ENCODE data around the gene DGKE.

The DGKE gene

DNA sequence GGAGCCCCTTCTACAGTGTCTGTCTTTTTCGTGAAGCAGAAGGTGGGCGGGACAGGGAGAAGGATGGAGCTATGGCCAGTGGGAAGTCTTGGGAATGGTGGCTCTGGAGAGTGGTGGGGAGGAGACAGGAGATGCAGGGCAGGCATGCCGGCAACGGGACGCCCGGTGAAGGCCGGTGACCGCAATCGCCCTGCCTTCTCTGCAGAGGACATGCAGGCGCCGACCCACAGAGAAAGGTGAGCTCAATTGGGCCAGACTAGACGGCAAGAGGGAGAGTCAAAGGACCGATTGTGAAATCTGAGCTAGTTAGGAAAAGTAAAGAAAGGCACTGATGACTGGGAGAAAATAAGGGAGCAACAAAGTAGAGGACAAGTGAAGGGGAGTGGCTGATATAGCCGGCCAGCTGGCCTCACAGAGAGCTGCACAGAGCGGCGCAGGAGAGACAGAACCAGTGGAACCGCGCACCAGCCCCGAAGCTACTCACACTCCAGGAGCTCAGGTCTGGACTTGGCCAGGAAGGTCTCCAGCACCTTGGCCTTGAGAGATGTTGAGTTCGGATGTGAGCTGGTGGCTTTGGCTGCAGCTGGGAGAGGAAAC, 61.0 kb downstream of the DGKE start:
- Histone ChIP-seq H3K4me1 (ENCODE audit: control insufficient read depth, insufficient read depth, low read length) (peaks cover 2% of the 10 kb centered on the region), H3K36me3 (ENCODE audit: insufficient read depth, low read length) (peaks cover 73% of the 10 kb centered on the region), H3K27me3 (ENCODE audit: control insufficient read depth, insufficient read depth, low read length) (no peaks in the 10 kb centered on the region), H3K4me2 (ENCODE audit: low read length) (no peak overlapping the region), H3K4me3 (ENCODE audit: low read length) (no peak overlapping the region), H3K9me3 (replicated peaks; ENCODE audit: low read length) (no peaks in the 10 kb centered on the region), H3K9ac (ENCODE audit: low read depth, low read length) (no peak overlapping the region)

DNA sequence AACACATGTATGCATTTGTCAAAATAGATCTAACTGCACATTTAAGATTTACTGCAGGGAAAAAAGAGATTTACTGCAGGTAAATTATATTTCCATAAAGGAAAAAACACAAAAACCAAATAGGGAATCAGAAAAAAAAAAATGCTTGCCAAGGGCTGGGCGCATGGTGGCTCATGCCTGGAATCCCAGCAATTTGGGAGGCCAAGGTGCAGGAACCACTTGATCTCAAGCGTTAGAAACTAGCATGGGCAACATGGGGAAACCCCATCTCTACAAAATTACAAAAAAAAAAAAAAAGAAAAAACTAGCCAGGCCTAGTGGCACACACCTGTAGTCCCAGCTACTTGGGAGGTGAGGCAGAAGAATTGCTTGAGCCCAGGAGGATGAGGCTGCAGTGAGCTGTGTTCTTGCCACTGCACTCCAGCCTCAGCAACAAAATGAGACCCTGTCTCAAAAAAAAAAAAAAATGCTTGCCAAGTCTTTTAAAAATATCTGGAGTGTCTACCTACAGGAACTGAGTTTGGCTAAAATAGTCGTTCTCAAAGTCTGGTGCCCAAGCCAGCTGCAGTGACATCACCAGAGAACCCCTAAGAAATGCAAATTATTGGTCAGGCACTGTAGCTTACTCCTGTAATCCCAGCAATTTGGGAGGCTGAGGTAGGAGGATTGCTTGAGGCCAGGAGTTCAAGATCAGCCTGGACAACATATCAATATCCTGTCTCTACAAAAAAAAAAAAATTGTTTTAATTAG, 62.4 kb downstream of the DGKE start:
- H3K36me3 ChIP-seq (ENCODE audit: insufficient read depth, low read length): peaks cover 71% of the 10 kb centered on the region
- no peaks in the 10 kb centered on the region for H3K27me3 ChIP-seq (ENCODE audit: control insufficient read depth, insufficient read depth, low read length)
- no peak overlapping the region for H3K4me2 ChIP-seq (ENCODE audit: low read length)
- H3K9ac ChIP-seq (ENCODE audit: low read depth, low read length): no peak overlapping the region
- H3K4me3 ChIP-seq (ENCODE audit: low read length): no peak overlapping the region
- H3K9me3 ChIP-seq (replicated peaks; ENCODE audit: low read length): no peaks in the 10 kb centered on the region
- peaks cover 6% of the 10 kb centered on the region for H3K4me1 ChIP-seq (ENCODE audit: control insufficient read depth, insufficient read depth, low read length)

DNA sequence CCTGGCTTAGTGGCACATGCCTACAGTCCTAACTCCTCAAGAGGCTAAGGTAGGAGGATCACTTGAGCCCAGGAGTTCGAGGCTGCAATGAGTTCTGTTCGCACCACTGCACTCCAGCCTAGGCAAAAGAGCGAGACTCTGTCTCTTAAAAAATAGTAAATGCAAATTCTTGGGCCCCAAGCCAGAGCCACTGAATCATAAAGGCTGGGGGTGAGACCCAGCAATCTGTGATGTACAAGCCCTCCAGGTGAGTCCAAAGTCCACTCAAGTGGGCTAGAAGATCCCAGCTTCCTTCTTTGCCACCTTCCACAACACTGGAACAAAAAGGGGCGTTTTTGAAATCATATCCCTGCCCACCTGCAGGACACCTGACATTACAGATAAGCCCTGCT, 63.0 kb downstream of the DGKE start:
- Histone ChIP-seq H3K9ac (ENCODE audit: low read depth, low read length) (no peak overlapping the region), H3K4me1 (ENCODE audit: control insufficient read depth, insufficient read depth, low read length) (peaks cover 11% of the 10 kb centered on the region), H3K9me3 (replicated peaks; ENCODE audit: low read length) (no peaks in the 10 kb centered on the region), H3K27me3 (ENCODE audit: control insufficient read depth, insufficient read depth, low read length) (no peaks in the 10 kb centered on the region), H3K36me3 (ENCODE audit: insufficient read depth, low read length) (peaks cover 71% of the 10 kb centered on the region), H3K4me2 (ENCODE audit: low read length) (no peak overlapping the region), H3K4me3 (ENCODE audit: low read length) (no peak overlapping the region)

DNA sequence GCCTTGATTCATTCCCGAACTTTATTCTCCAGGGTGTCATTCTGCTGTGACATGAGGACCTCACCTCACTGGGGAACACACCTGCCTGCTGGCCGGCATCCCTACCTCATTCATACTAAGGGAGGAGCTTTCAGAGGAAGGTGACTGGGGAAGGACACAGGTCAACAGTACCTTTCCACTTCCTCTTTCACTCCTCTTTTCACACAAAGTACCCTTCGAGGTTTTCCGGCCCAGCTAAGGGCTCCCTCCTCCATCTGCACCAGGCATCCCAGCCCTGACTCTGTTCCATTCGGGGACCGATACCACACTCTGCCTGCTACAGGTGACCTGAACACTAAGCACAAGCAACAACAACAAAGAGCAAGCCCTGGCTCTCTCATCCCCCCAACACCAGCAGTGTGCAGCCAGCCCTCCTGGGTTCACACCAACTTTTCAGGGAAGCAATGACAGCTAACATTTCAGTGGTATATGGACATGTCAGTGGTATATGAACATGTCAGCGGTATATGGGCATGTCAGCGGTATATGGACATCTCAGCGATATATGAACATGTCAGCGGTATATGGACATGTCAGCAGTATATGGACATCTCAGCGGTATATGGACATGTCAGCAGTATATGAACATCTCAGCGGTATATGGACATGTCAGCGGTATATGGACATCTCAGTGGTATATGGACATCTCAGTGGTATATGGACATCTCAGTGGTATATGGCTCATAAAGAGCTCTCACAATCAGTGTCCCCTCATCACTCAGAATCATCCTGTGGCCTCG, 63.9 kb downstream of the DGKE start:
- Histone ChIP-seq H3K9me3 (replicated peaks; ENCODE audit: low read length) (no peaks in the 10 kb centered on the region), H3K9ac (ENCODE audit: low read depth, low read length) (no peak overlapping the region), H3K27me3 (ENCODE audit: control insufficient read depth, insufficient read depth, low read length) (no peaks in the 10 kb centered on the region), H3K4me2 (ENCODE audit: low read length) (no peak overlapping the region), H3K4me1 (ENCODE audit: control insufficient read depth, insufficient read depth, low read length) (peaks cover 20% of the 10 kb centered on the region), H3K4me3 (ENCODE audit: low read length) (no peak overlapping the region), H3K36me3 (ENCODE audit: insufficient read depth, low read length) (peaks cover 71% of the 10 kb centered on the region)

DNA sequence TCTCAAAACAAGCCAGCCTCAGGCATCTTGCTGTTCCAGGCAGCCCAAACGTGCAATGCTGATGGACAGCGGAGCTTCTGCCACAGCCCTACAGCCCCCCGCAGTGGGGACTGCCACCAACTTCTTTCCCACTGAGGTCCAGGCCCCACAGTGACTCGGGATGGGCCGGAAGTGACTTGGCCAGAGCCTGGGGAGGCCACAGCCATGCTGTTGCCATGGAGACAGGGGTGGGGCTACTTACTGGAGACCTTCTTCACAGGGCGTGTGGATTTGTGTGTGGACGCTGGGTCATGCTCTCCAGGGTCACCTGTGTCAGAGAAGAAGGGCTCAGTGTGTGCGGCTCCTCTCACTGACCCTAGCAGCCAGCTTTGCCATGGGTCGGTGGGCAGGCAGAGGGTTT, 64.9 kb downstream of the DGKE start:
- Histone ChIP-seq H3K9ac (ENCODE audit: low read depth, low read length) (no peak overlapping the region), H3K4me3 (ENCODE audit: low read length) (no peak overlapping the region), H3K36me3 (ENCODE audit: insufficient read depth, low read length) (peaks cover 72% of the 10 kb centered on the region), H3K9me3 (replicated peaks; ENCODE audit: low read length) (no peaks in the 10 kb centered on the region), H3K4me2 (ENCODE audit: low read length) (no peak overlapping the region), H3K27me3 (ENCODE audit: control insufficient read depth, insufficient read depth, low read length) (no peaks in the 10 kb centered on the region), H3K4me1 (ENCODE audit: control insufficient read depth, insufficient read depth, low read length) (peaks cover 22% of the 10 kb centered on the region)

DNA sequence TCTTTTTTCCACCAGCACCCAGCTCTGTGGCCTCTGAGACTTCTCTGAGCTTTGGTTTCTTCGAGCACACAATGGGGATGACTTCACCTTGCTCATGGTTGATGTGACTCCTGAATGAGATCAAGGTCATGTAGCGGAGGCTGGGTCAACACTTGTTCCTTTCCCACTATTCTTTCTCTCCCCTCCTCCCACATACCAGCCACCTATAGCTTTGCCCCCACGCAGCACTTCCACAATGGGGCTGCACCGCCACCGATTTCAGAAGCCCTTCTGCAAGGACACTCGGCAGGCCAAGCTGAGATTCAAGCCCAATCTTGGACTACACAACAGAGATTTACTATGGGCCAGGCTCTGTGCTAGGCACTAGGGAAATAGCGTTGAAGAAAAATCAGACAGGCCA, 65.5 kb downstream of the DGKE start:
- no peak overlapping the region for H3K9ac ChIP-seq (ENCODE audit: low read depth, low read length)
- peaks cover 22% of the 10 kb centered on the region for H3K4me1 ChIP-seq (ENCODE audit: control insufficient read depth, insufficient read depth, low read length)
- H3K36me3 ChIP-seq (ENCODE audit: insufficient read depth, low read length): peaks cover 75% of the 10 kb centered on the region
- no peaks in the 10 kb centered on the region for H3K9me3 ChIP-seq (replicated peaks; ENCODE audit: low read length)
- no peak overlapping the region for H3K4me2 ChIP-seq (ENCODE audit: low read length)
- no peak overlapping the region for H3K4me3 ChIP-seq (ENCODE audit: low read length)
- no peaks in the 10 kb centered on the region for H3K27me3 ChIP-seq (ENCODE audit: control insufficient read depth, insufficient read depth, low read length)

DNA sequence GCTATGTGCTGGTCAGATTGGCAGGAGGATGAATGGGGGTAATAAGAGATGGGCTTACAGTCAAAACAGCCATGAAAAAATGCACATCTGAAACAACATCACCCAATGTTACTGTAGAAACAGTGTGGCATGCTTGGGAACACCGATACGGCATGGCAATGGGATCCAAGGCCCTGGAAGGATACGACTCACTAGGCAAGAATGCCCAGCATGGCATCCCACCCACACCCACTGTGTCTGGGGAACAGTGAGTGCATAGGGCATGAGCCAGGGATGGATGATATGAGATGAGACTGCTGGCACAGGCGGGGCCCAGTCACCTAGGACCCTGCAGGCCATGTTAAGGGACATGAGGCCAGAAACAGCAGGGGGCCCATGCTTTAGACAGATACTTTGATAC, 68.4 kb downstream of the DGKE start:
- Histone ChIP-seq H3K27me3 (ENCODE audit: control insufficient read depth, insufficient read depth, low read length) (no peaks in the 10 kb centered on the region), H3K4me1 (ENCODE audit: control insufficient read depth, insufficient read depth, low read length) (peaks cover 19% of the 10 kb centered on the region), H3K4me2 (ENCODE audit: low read length) (peak overlapping the region; percentile 40), H3K4me3 (ENCODE audit: low read length) (peak overlapping the region; percentile 3), H3K9me3 (replicated peaks; ENCODE audit: low read length) (no peaks in the 10 kb centered on the region), H3K36me3 (ENCODE audit: insufficient read depth, low read length) (peaks cover 78% of the 10 kb centered on the region), H3K9ac (ENCODE audit: low read depth, low read length) (peak overlapping the region; percentile 51)

DNA sequence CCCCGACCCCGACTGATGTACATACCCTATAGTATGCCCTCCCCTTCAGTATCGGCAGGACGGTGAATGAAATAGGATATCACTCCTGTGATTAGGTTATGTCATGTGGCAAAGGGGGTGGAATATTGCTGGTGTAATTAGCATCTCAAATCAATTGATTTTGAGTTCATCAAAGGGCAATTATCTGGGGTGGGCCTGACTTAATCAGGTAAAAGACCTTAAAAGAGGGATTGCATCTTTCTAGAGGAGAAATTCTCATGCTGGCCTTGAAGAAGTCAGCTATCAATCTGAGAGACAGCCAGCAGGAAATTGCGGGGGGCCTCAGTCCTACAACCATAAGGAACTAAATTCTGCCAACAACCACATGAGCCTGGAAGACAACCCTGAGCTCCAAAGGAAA, 69.6 kb downstream of the DGKE start:
- peaks cover 79% of the 10 kb centered on the region for H3K36me3 ChIP-seq (ENCODE audit: insufficient read depth, low read length)
- H3K4me1 ChIP-seq (ENCODE audit: control insufficient read depth, insufficient read depth, low read length): peaks cover 19% of the 10 kb centered on the region

DNA sequence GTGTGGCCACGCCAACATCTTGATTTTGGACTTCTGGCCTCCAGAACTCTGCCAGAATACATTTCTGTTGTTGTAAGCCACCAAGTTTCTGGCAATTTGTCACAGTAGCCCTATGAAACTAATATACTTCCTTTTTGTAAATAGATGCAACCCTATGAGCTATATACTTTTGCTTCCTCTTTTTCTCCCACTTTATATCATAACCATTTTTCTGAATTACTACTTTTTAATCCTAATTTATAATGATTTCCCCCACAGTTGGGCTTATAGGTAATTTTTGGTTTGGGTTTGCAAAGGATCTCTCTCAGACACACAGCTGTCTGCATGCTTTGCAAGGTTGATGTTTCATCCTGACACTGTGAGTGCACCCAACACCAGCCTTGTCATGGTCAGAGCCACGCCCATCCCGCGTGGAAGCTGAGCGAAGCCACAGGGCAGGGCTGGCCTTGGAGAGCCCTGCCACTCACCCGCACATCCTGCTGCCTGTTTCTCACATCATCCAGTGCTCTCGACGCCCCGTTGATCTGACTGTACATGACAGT, 74.1 kb downstream of the DGKE start:
- Histone ChIP-seq H3K4me1 (ENCODE audit: control insufficient read depth, insufficient read depth, low read length) (peaks cover 10% of the 10 kb centered on the region), H3K9ac (ENCODE audit: low read depth, low read length) (no peak overlapping the region), H3K36me3 (ENCODE audit: insufficient read depth, low read length) (peaks cover 49% of the 10 kb centered on the region)

More for the DNA sequence above, 69.6 kb downstream of the DGKE start:
- no peak overlapping the region for H3K4me3 ChIP-seq (ENCODE audit: low read length)
- H3K4me2 ChIP-seq (ENCODE audit: low read length): no peak overlapping the region
- no peak overlapping the region for H3K9ac ChIP-seq (ENCODE audit: low read depth, low read length)
- no peaks in the 10 kb centered on the region for H3K9me3 ChIP-seq (replicated peaks; ENCODE audit: low read length)
- H3K27me3 ChIP-seq (ENCODE audit: control insufficient read depth, insufficient read depth, low read length): no peaks in the 10 kb centered on the region

DNA sequence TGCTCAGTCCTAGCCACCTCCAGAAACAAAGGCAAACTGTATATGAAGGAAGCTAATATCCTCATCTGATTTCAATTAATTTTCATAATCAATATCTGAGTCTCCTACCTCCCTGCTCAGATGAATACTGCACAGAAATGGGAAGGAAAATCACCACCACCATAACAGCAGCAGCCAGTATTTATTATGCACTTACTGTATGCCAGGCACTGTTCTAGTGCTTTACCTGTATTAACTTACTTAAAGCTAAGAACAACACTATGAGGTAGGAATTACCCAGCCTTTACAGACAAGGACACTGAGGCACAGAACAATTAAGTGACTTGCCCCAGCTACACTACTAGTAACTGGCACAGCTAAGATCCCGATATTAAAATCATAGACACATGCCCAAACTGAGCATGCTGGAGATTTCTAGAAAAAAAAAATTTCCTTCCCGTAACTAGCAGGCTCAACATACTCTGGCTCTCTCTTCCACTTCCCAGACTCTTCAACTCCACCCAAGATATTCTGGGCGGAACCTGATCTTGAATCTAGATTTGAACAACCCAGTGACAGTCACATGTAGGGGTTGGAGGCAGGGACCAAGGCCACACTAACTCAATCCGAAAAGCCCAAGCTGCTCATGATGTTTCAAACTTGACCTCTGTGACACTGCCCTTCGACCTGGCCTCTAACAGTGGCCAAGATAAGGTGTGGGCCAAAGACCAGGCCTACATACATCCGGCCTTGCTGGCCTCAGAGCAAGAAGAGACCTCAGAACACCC, 76.0 kb downstream of the DGKE start:
- no peaks in the 10 kb centered on the region for H3K9me3 ChIP-seq (replicated peaks; ENCODE audit: low read length)
- H3K9ac ChIP-seq (ENCODE audit: low read depth, low read length): no peak overlapping the region
- H3K4me1 ChIP-seq (ENCODE audit: control insufficient read depth, insufficient read depth, low read length): peaks cover 11% of the 10 kb centered on the region
- H3K36me3 ChIP-seq (ENCODE audit: insufficient read depth, low read length): peaks cover 31% of the 10 kb centered on the region
- no peaks in the 10 kb centered on the region for H3K27me3 ChIP-seq (ENCODE audit: control insufficient read depth, insufficient read depth, low read length)
- H3K4me3 ChIP-seq (ENCODE audit: low read length): no peak overlapping the region
- H3K4me2 ChIP-seq (ENCODE audit: low read length): peak overlapping the region; percentile 52

More for the DNA sequence above, 74.1 kb downstream of the DGKE start:
- Histone ChIP-seq H3K27me3 (ENCODE audit: control insufficient read depth, insufficient read depth, low read length) (no peaks in the 10 kb centered on the region), H3K9me3 (replicated peaks; ENCODE audit: low read length) (no peaks in the 10 kb centered on the region), H3K4me3 (ENCODE audit: low read length) (no peak overlapping the region), H3K4me2 (ENCODE audit: low read length) (no peak overlapping the region)

Data from skeletal muscle satellite cell (primary cell).